22Rv1 (cell line): Measurements from ENCODE around the gene C20orf144.

Experiments used
- H3K27ac ChIP-seq: fragments of 450-650 bp; 2 replicates; pipeline ENCODE4 v1.5.1; 2017
- ZFX ChIP-seq: fragments of 450-650 bp; IDR thresholded peaks from 2 replicates; pipeline ENCODE4 v1.6.1; 2017; ENCODE audit warnings: antibody characterized with exemption, borderline replicate concordance
- TF ChIP-seq, protein P1 (sequence below): fragments of 450-650 bp; IDR thresholded peaks from 2 replicates; pipeline ENCODE4 v1.5.1; 2017; ENCODE audit warnings: mild to moderate bottlenecking

The C20orf144 gene

GRCh38 chr20:33671573-33672288, 9.6 kb downstream of the C20orf144 start:
- TF ChIP-seq, protein P1, sequence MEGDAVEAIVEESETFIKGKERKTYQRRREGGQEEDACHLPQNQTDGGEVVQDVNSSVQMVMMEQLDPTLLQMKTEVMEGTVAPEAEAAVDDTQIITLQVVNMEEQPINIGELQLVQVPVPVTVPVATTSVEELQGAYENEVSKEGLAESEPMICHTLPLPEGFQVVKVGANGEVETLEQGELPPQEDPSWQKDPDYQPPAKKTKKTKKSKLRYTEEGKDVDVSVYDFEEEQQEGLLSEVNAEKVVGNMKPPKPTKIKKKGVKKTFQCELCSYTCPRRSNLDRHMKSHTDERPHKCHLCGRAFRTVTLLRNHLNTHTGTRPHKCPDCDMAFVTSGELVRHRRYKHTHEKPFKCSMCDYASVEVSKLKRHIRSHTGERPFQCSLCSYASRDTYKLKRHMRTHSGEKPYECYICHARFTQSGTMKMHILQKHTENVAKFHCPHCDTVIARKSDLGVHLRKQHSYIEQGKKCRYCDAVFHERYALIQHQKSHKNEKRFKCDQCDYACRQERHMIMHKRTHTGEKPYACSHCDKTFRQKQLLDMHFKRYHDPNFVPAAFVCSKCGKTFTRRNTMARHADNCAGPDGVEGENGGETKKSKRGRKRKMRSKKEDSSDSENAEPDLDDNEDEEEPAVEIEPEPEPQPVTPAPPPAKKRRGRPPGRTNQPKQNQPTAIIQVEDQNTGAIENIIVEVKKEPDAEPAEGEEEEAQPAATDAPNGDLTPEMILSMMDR, result no peak
- no peak for TF ChIP-seq ZFX
- peak overlapping the region; percentile 98 for H3K27ac ChIP-seq

- peak overlapping the region; percentile 98 for H3K27ac ChIP-seq
- TF ChIP-seq ZFX, result no peak
- TF ChIP-seq, protein P1, result no peak
Observed at GRCh38 chr20:33672426-33673113, 10.4 kb downstream of the C20orf144 start.

GRCh38 chr20:33673114-33673409, 10.9 kb downstream of the C20orf144 start:
- peak overlapping the region; percentile 98 for H3K27ac ChIP-seq
- TF ChIP-seq, protein P1, result no peak
- TF ChIP-seq ZFX, result no peak

GRCh38 chr20:33673410-33674293, 11.5 kb downstream of the C20orf144 start:
- TF ChIP-seq ZFX, result no peak
- TF ChIP-seq, protein P1, result no peak
- H3K27ac ChIP-seq, result peak overlapping the region; percentile 98

GRCh38 chr20:33674294-33675135, 12.4 kb downstream of the C20orf144 start, which contains the start of gene NECAB3:
Gene NECAB3, minus strand, starts transcription at chr20:33674428. Its CDS starts 76 bp downstream, at chr20:33674352.
- peak within 1 kb of the TSS; percentile 98 for H3K27ac ChIP-seq
- TF ChIP-seq, protein P1, result 0 out of 2 replicates have a peak, but pooled peaks have one; percentile 5
- no peak for TF ChIP-seq ZFX

GRCh38 chr20:33675136-33675959, 13.2 kb downstream of the C20orf144 start:
- peak overlapping the region; percentile 98 for H3K27ac ChIP-seq
- TF ChIP-seq, protein P1, result no peak
- no peak for TF ChIP-seq ZFX
